GM12874 (cell line): ENCODE measurements around the gene ANKRD1.
A peak's percentile ranks its signal among the peaks of the same experiment; 100 is the strongest.

ENCODE experiments used
- CTCF ChIP-seq: IDR thresholded peaks from 2 replicates; pipeline ENCODE4 v1.5.1; 2011; ENCODE audit warnings: low read depth, mild to moderate bottlenecking, control low read depth, low read length, moderate library complexity; ENCODE audit not compliant: insufficient read depth

The ANKRD1 gene

GRCh38 chr10:90890347-90890746 lies 30.5 kb downstream of the ANKRD1 start:
- TF ChIP-seq CTCF: no peak

- no peak for TF ChIP-seq CTCF
These were observed 31.3 kb downstream of the ANKRD1 start for GRCh38 chr10:90889636-90890035.

GRCh38 chr10:90888387-90888786 lies 32.5 kb downstream of the ANKRD1 start:
- TF ChIP-seq CTCF: no peak

GRCh38 chr10:90887555-90887954 lies 33.3 kb downstream of the ANKRD1 start:
- no peak for TF ChIP-seq CTCF

- no peak for TF ChIP-seq CTCF
These were observed 35.7 kb downstream of the ANKRD1 start for GRCh38 chr10:90885176-90885575.

GRCh38 chr10:90884431-90884830 lies 36.5 kb downstream of the ANKRD1 start:
- TF ChIP-seq CTCF: no peak

GRCh38 chr10:90880059-90880719 lies 40.7 kb downstream of the ANKRD1 start:
- peak; percentile 33; the same call in 1 of the 2 replicates for TF ChIP-seq CTCF
